Calu3 (cell line): ENCODE measurements around the gene COTL1. TPM values are rescaled to one million over a fixed set of nuclear protein-coding genes. Genes with fewer than 3 reads are reported as not detected.

Source experiments
- Bru-seq: library from RNA; stranded (reverse); fragments of 400-500 nt; gene quantifications from one replicate; lab custom pipeline; 2021; lab: Mats Ljungman, UMichigan
- BruChase-seq, 2 experiments: library from RNA; stranded (reverse); fragments of 400-500 nt; gene quantifications; one replicate each; lab custom pipeline; 2021; lab: Mats Ljungman, UMichigan
- BruUV-seq: library from RNA; stranded (reverse); fragments of 400-500 nt; replicated peaks from 2 replicates; lab custom pipeline; 2021; lab: Mats Ljungman, UMichigan
- CTCF ChIA-PET: fragments of 300-600 bp; sonication (Branson Sonifier 250); formaldehyde crosslinking; loops from one replicate; lab custom pipeline; 2022; ENCODE audit warnings: antibody characterized with exemption; lab: Charles Lee
- DNase-seq: peaks from one replicate; pipeline ENCODE4 v3.0.0; 2022
- H3K27ac Mint-ChIP-seq: one replicate; pipeline ENCODE4 v1.8.0; 2022; ENCODE audit warnings: mixed read lengths; ENCODE audit not compliant: unreplicated experiment
- H3K27me3 Mint-ChIP-seq: one replicate; pipeline ENCODE4 v1.8.0; 2022; ENCODE audit warnings: mixed read lengths; ENCODE audit not compliant: unreplicated experiment
- H3K36me3 Mint-ChIP-seq: one replicate; pipeline ENCODE4 v1.8.0; 2022; ENCODE audit warnings: mild to moderate bottlenecking, moderate library complexity, mixed read lengths; ENCODE audit not compliant: insufficient read depth, unreplicated experiment
- H3K4me1 Mint-ChIP-seq: one replicate; pipeline ENCODE4 v1.8.0; 2022; ENCODE audit warnings: mild to moderate bottlenecking, low read depth, mixed read lengths; ENCODE audit not compliant: unreplicated experiment
- H3K4me3 Mint-ChIP-seq: one replicate; pipeline ENCODE4 v1.8.0; 2022; ENCODE audit warnings: mild to moderate bottlenecking, low read depth, moderate library complexity, mixed read lengths; ENCODE audit not compliant: unreplicated experiment
- H3K9me3 Mint-ChIP-seq: one replicate; pipeline ENCODE4 v1.8.0; 2022; ENCODE audit warnings: low read depth, mixed read lengths; ENCODE audit not compliant: unreplicated experiment
- intact Hi-C: fragments of 100-400 bp; cut with micrococcal nuclease; formaldehyde crosslinking; loops from one replicate; pipeline ENCODE4 v1.10.0; 2022; ENCODE audit not compliant: unreplicated experiment
- long read RNA-seq: library from polyadenylated mRNA; stranded (forward); transcript quantifications from one replicate; pipeline ENCODE4 v2.0.0, GENCODE V29; 2022
- total RNA-seq: library from RNA; stranded (reverse); gene quantifications from 2 replicates; pipeline ENCODE4 v1.2.3, GENCODE V29; 2022
- TF ChIP-seq, protein P1 (sequence below): fragments of 200-600 bp; IDR thresholded peaks from one replicate; pipeline ENCODE4 v1.8.0; 2022; ENCODE audit warnings: antibody characterized with exemption; ENCODE audit not compliant: unreplicated experiment

Gene COTL1, protein sequence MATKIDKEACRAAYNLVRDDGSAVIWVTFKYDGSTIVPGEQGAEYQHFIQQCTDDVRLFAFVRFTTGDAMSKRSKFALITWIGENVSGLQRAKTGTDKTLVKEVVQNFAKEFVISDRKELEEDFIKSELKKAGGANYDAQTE
- 312 and 343 TPM in 2 replicates for total RNA-seq
- Bru-seq, nascent RNA = percentile 91 among the genes with signal in this experiment
- BruChase-seq, experiment 1, labeled RNA remaining after a 6-hour chase = percentile 91 among the genes with signal in this experiment
- BruChase-seq, experiment 2, labeled RNA remaining after a 2-hour chase = percentile 82 among the genes with signal in this experiment
- long read RNA-seq, transcript COTL1-201 (4 exons, 1,843 nt) = major isoform, 511 of 609 reads
- long read RNA-seq, transcript COTL1-202 (2 exons, 781 nt) = minor isoform, 5 of 609 reads
- long read RNA-seq, partial matches to known transcripts = 32 of 609 reads
- long read RNA-seq, other reads (novel, unspliced or antisense) = 61 of 609 reads

DNA sequence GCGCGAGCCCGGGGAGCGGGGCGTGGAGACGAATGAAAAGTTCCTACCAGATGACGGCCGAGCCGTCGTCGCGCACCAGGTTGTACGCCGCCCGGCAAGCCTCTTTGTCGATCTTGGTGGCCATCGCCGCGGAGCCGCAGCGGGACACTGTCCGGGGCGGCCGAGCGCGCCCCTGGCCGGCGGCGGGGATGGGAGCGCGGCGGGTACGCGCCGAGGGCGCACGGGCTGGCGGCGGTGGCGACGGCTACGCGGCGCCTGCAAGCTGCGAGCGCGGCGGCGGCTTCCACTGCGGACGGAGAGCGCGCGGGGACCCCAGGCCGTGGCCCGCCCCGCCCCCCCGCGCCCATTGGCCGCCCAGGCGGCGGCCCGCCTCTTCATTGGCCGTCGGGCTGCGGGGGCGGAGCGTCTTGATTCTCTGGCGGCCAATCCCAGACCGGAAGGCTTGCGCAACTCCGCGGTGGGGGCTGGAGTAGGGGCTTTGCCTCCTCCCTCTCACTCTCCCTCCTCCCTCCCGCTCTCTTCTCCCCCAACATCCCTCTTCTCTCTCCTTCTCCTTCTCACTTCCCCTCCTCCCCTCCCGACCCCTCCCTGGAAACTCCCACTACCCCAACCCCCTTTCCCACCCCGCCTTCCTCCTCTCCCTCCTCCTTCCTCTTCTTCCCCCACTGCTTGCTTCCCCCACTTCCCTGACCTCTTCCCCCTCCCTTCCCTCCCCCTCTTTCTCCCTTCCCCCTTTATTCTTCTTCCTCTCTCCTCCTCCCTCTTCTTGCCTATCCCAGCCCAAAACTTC is at the start of gene COTL1:
TSS of gene COTL1 (minus strand) at position 288 of the 790 bp plus-strand sequence. CDS start at position 124, 164 bp downstream.
- Mint-ChIP-seq H3K27me3 (no peaks in the 10 kb centered on the region), H3K27ac (peak within 1 kb of the TSS; percentile 98), H3K36me3 (peaks cover 64% of the 10 kb centered on the region), H3K9me3 (no peaks in the 10 kb centered on the region), H3K4me1 (peaks cover 59% of the 10 kb centered on the region), H3K4me3 (peak within 1 kb of the TSS; percentile 98)
- peak; percentile 99 for DNase-seq
- CTCF ChIA-PET = interaction anchor here (0.6 to 2.7 kb wide), 10 partner anchors 18 to 314 kb away, joined by 3 to 15 read pairs (median 4); no protein-coding TSS in a partner anchor
- intact Hi-C loops = loop anchor here (1.0 to 2.0 kb wide), 3 partner anchors 17 to 49 kb away; no protein-coding TSS in a partner anchor
- TF ChIP-seq, protein P1, sequence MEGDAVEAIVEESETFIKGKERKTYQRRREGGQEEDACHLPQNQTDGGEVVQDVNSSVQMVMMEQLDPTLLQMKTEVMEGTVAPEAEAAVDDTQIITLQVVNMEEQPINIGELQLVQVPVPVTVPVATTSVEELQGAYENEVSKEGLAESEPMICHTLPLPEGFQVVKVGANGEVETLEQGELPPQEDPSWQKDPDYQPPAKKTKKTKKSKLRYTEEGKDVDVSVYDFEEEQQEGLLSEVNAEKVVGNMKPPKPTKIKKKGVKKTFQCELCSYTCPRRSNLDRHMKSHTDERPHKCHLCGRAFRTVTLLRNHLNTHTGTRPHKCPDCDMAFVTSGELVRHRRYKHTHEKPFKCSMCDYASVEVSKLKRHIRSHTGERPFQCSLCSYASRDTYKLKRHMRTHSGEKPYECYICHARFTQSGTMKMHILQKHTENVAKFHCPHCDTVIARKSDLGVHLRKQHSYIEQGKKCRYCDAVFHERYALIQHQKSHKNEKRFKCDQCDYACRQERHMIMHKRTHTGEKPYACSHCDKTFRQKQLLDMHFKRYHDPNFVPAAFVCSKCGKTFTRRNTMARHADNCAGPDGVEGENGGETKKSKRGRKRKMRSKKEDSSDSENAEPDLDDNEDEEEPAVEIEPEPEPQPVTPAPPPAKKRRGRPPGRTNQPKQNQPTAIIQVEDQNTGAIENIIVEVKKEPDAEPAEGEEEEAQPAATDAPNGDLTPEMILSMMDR = no peak
- BruUV-seq = no TSS peak

DNA sequence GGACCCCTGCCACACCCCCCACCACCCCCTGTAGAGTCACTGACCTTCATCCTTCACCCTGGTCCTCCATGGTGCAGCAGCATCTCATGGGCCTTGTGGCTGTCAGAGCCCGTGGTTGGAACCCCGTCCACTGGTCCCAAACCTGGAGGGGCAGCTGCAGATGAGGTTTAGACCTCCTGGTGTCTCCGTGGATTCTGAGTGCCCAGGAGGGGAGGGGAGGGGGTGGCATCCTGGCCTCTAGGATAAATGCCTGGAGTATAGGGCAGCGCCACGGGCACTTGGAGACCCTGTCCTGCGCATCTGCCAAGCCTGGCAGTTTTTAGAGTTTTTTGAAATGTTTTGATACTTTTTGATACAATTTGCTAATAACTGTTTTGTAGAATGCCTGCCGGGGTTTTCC is 48.0 kb upstream of the COTL1 start:
- CTCF ChIA-PET = no interaction called here
- no peaks in the 10 kb centered on the region for H3K9me3 Mint-ChIP-seq
- no peak for DNase-seq
- TF ChIP-seq, protein P1 = no peak
- intact Hi-C loops = no loop called here
- H3K4me3 Mint-ChIP-seq = no peak overlapping the region
- no TSS peak for BruUV-seq
- H3K4me1 Mint-ChIP-seq = no peaks in the 10 kb centered on the region
- no peak overlapping the region for H3K27ac Mint-ChIP-seq
- peaks cover 33% of the 10 kb centered on the region for H3K36me3 Mint-ChIP-seq
- no peaks in the 10 kb centered on the region for H3K27me3 Mint-ChIP-seq

DNA sequence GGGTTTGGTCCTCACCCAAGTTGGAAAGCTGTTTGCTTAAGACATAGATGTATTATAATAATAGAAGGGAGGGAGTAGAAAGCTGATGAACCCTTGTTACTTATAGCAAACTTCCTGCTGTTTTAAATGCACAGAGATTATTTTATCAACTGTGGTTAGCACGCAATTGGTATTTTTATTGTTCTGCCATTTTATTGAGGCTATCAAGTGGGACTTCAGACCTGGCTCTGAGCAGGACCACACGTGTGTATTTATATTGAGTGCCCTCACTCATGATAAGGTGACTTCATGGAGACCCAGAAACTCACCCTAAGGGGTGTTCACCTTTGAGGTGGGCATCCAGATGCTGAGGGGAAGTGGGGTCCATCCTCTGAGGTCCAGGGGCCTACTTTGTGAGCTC is 47.5 kb upstream of the COTL1 start:
- intact Hi-C loops = no loop called here
- Mint-ChIP-seq H3K36me3 (peaks cover 33% of the 10 kb centered on the region), H3K9me3 (no peaks in the 10 kb centered on the region), H3K27me3 (no peaks in the 10 kb centered on the region), H3K27ac (no peak overlapping the region), H3K4me1 (no peaks in the 10 kb centered on the region), H3K4me3 (no peak overlapping the region)
- BruUV-seq = no TSS peak
- CTCF ChIA-PET = no interaction called here
- TF ChIP-seq, protein P1 = no peak
- no peak for DNase-seq

DNA sequence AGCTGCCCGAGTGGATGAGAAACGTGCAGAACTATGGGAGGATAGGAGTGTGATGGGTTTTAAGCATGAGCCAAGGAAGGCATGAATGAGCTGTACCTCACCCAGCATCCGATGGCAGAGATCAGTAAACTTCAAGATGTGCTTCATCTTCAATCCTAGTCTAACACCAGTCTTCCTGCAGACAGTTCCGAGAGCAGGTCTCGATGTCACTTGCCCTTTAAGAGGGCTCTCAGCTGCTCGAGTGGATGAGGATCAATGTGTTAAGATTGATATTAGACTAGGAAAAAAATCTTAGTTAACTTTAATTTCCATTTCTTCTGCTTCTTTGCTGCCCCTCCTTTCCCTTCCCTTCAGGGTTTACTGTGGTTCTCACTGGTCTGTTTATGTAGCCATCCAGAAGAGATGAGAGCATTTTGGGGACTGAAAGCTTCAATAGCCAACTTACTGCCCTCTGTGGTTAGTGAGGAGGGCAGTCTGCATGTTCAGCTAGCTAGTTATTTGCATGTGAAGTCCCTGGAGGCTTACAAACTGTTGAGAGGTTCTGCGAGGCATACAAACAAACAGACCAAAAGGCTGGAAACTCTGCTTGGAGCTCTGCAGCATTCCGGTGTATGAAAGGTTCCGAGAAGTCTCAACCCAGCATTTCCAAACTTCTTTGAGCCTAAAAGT is 45.7 kb upstream of the COTL1 start:
- H3K9me3 Mint-ChIP-seq = no peaks in the 10 kb centered on the region
- H3K36me3 Mint-ChIP-seq = peaks cover 38% of the 10 kb centered on the region
- no peak for DNase-seq
- no peaks in the 10 kb centered on the region for H3K4me1 Mint-ChIP-seq
- no peaks in the 10 kb centered on the region for H3K27me3 Mint-ChIP-seq
- H3K4me3 Mint-ChIP-seq = no peak overlapping the region
- CTCF ChIA-PET = interaction anchor here (0.6 to 0.7 kb wide), 2 partner anchors 57 to 312 kb away, joined by 3 to 4 read pairs; no protein-coding TSS in a partner anchor
- intact Hi-C loops = no loop called here
- TF ChIP-seq, protein P1 = no peak
- H3K27ac Mint-ChIP-seq = no peak overlapping the region
- BruUV-seq = no TSS peak
